ENCODE results near the gene CHD2.

The CHD2 gene

GRCh38 chr15:92974183-92974915 is 74.2 kb downstream of the CHD2 start:
- no peak overlapping the region for H3K4me3 ChIP-seq (ENCODE audit: low read length)
- H3K27me3 ChIP-seq (ENCODE audit: control insufficient read depth, insufficient read depth, low read length) = no peaks in the 10 kb centered on the region
- no CpG with 5 or more reads among the region's 6 CpGs for WGBS (ENCODE audit: insufficient coverage, insufficient read length)
- H3K4me1 ChIP-seq (ENCODE audit: control insufficient read depth, insufficient read depth, low read length) = no peaks in the 10 kb centered on the region
- peaks cover 19% of the 10 kb centered on the region; the same call in 1 of the 2 replicates for H3K36me3 ChIP-seq (ENCODE audit: control insufficient read depth, insufficient read depth, low read length)
- H3K27ac ChIP-seq (ENCODE audit: low read length) = no peak overlapping the region
- no peak for DNase-seq (ENCODE audit: low read depth, low spot score)
- no peaks in the 10 kb centered on the region for H3K9me3 ChIP-seq (ENCODE audit: control insufficient read depth, insufficient read depth, low read length)

- H3K36me3 ChIP-seq (ENCODE audit: control insufficient read depth, insufficient read depth, low read length) = peaks cover 33% of the 10 kb centered on the region; the same call in 1 of the 2 replicates
- no peak for DNase-seq (ENCODE audit: low read depth, low spot score)
- no peaks in the 10 kb centered on the region for H3K4me1 ChIP-seq (ENCODE audit: control insufficient read depth, insufficient read depth, low read length)
- no peak overlapping the region for H3K4me3 ChIP-seq (ENCODE audit: low read length)
- H3K9me3 ChIP-seq (ENCODE audit: control insufficient read depth, insufficient read depth, low read length) = no peaks in the 10 kb centered on the region
- no peak overlapping the region for H3K27ac ChIP-seq (ENCODE audit: low read length)
- WGBS (ENCODE audit: insufficient coverage, insufficient read length) = no CpG with 5 or more reads among the region's 5 CpGs
- no peaks in the 10 kb centered on the region for H3K27me3 ChIP-seq (ENCODE audit: control insufficient read depth, insufficient read depth, low read length)
Measured at GRCh38 chr15:92979011-92979701, 79.0 kb downstream of the CHD2 start.

DNA sequence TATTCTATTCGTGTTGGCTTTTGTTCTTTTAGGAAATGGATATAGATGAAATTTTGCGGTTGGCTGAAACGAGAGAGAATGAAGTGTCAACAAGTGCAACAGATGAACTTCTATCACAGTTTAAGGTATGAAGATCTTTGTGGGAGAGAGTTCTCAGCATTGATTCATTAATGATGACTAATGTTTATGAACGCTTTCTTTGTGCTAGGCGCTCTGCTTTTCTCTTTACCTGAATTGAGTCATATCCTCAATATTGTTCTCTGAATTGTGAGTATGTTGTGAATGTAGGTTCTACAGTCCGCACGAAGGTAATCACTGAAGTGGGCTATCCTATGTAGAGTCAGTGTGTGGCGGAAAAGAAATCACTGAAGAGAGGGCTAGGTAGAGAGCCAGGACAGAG is 81.2 kb downstream of the CHD2 start:
- Histone ChIP-seq H3K27ac (ENCODE audit: low read length) (no peak overlapping the region), H3K4me1 (ENCODE audit: control insufficient read depth, insufficient read depth, low read length) (no peaks in the 10 kb centered on the region), H3K27me3 (ENCODE audit: control insufficient read depth, insufficient read depth, low read length) (no peaks in the 10 kb centered on the region), H3K9me3 (ENCODE audit: control insufficient read depth, insufficient read depth, low read length) (no peaks in the 10 kb centered on the region), H3K4me3 (ENCODE audit: low read length) (no peak overlapping the region), H3K36me3 (ENCODE audit: control insufficient read depth, insufficient read depth, low read length) (peaks cover 34% of the 10 kb centered on the region; the same call in 1 of the 2 replicates)
- DNase-seq (ENCODE audit: low read depth, low spot score) = no peak
- 100% methylated on average over 3 of the region's 8 CpGs for WGBS (ENCODE audit: insufficient coverage, insufficient read length)

GRCh38 chr15:92984161-92984560 is 84.0 kb downstream of the CHD2 start:
- peaks cover 31% of the 10 kb centered on the region; the same call in 1 of the 2 replicates for H3K36me3 ChIP-seq (ENCODE audit: control insufficient read depth, insufficient read depth, low read length)
- no peaks in the 10 kb centered on the region for H3K9me3 ChIP-seq (ENCODE audit: control insufficient read depth, insufficient read depth, low read length)
- H3K27me3 ChIP-seq (ENCODE audit: control insufficient read depth, insufficient read depth, low read length) = no peaks in the 10 kb centered on the region
- no CpG with 5 or more reads among the region's 4 CpGs for WGBS (ENCODE audit: insufficient coverage, insufficient read length)
- no peaks in the 10 kb centered on the region for H3K4me1 ChIP-seq (ENCODE audit: control insufficient read depth, insufficient read depth, low read length)
- DNase-seq (ENCODE audit: low read depth, low spot score) = no peak
- no peak overlapping the region for H3K27ac ChIP-seq (ENCODE audit: low read length)
- H3K4me3 ChIP-seq (ENCODE audit: low read length) = no peak overlapping the region

DNA sequence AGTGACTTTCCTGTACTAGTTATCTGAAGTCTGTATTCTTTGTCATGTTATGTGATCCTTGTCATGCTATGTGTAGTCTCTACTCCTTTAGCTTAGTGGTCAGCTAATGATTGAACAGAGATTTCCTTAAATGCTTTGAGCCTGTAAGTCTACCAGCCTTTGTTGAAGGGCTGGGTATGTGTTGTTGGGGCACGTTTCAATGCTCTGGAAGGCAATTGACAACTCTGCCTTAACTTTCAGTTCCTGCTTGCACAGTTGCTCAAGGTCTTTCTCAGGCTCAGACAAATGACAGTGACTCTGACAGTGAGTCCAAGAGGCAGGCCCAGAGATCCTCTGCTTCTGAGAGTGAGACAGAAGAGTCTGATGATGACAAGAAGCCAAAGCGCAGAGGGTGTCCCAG is 89.3 kb downstream of the CHD2 start:
- H3K4me3 ChIP-seq (ENCODE audit: low read length) = no peak overlapping the region
- H3K9me3 ChIP-seq (ENCODE audit: control insufficient read depth, insufficient read depth, low read length) = no peaks in the 10 kb centered on the region

DNA sequence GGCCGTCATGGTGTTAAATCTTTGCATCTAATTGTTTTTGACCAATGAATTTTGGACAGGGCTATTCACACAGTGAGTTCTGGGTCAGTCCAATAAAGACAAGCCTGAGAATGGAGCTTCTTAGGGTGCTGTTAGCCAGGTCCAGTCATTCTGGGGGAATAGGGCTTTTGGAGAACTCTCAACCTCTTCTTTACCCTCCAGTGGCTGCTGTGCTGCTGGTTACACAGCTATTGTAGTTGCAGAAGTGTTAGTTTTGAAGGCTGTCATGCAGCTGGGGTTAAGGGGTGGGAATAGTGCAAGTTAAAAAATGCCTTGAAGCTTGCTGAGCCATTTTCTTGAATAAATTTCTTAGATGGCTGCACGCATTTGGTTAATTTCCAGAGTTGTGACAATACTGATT is 89.9 kb downstream of the CHD2 start:
- no CpG with 5 or more reads among the region's 2 CpGs for WGBS (ENCODE audit: insufficient coverage, insufficient read length)
- Histone ChIP-seq H3K27me3 (ENCODE audit: control insufficient read depth, insufficient read depth, low read length) (no peaks in the 10 kb centered on the region), H3K9me3 (ENCODE audit: control insufficient read depth, insufficient read depth, low read length) (no peaks in the 10 kb centered on the region), H3K4me1 (ENCODE audit: control insufficient read depth, insufficient read depth, low read length) (no peaks in the 10 kb centered on the region), H3K36me3 (ENCODE audit: control insufficient read depth, insufficient read depth, low read length) (peaks cover 19% of the 10 kb centered on the region; the same call in 1 of the 2 replicates), H3K27ac (ENCODE audit: low read length) (no peak overlapping the region), H3K4me3 (ENCODE audit: low read length) (no peak overlapping the region)
- DNase-seq (ENCODE audit: low read depth, low spot score) = no peak

More for the DNA sequence above, 89.3 kb downstream of the CHD2 start:
- no peaks in the 10 kb centered on the region for H3K4me1 ChIP-seq (ENCODE audit: control insufficient read depth, insufficient read depth, low read length)
- H3K27ac ChIP-seq (ENCODE audit: low read length) = no peak overlapping the region
- DNase-seq (ENCODE audit: low read depth, low spot score) = no peak
- no CpG with 5 or more reads among the region's 2 CpGs for WGBS (ENCODE audit: insufficient coverage, insufficient read length)
- peaks cover 21% of the 10 kb centered on the region; the same call in 1 of the 2 replicates for H3K36me3 ChIP-seq (ENCODE audit: control insufficient read depth, insufficient read depth, low read length)
- no peaks in the 10 kb centered on the region for H3K27me3 ChIP-seq (ENCODE audit: control insufficient read depth, insufficient read depth, low read length)

- H3K4me1 ChIP-seq (ENCODE audit: control insufficient read depth, insufficient read depth, low read length) = no peaks in the 10 kb centered on the region
- H3K36me3 ChIP-seq (ENCODE audit: control insufficient read depth, insufficient read depth, low read length) = peaks cover 13% of the 10 kb centered on the region; the same call in 1 of the 2 replicates
- no CpG with 5 or more reads among the region's 9 CpGs for WGBS (ENCODE audit: insufficient coverage, insufficient read length)
- H3K27me3 ChIP-seq (ENCODE audit: control insufficient read depth, insufficient read depth, low read length) = no peaks in the 10 kb centered on the region
- no peak overlapping the region for H3K4me3 ChIP-seq (ENCODE audit: low read length)
- no peak overlapping the region for H3K27ac ChIP-seq (ENCODE audit: low read length)
- H3K9me3 ChIP-seq (ENCODE audit: control insufficient read depth, insufficient read depth, low read length) = no peaks in the 10 kb centered on the region
- no peak for DNase-seq (ENCODE audit: low read depth, low spot score)
Measured at GRCh38 chr15:92992720-92993119, 92.6 kb downstream of the CHD2 start.

GRCh38 chr15:92997821-92998220 is 97.7 kb downstream of the CHD2 start:
- Histone ChIP-seq H3K27me3 (ENCODE audit: control insufficient read depth, insufficient read depth, low read length) (no peaks in the 10 kb centered on the region), H3K9me3 (ENCODE audit: control insufficient read depth, insufficient read depth, low read length) (no peaks in the 10 kb centered on the region), H3K27ac (ENCODE audit: low read length) (no peak overlapping the region), H3K4me3 (ENCODE audit: low read length) (no peak overlapping the region), H3K4me1 (ENCODE audit: control insufficient read depth, insufficient read depth, low read length) (no peaks in the 10 kb centered on the region), H3K36me3 (ENCODE audit: control insufficient read depth, insufficient read depth, low read length) (peaks cover 16% of the 10 kb centered on the region)
- WGBS (ENCODE audit: insufficient coverage, insufficient read length) = no CpG with 5 or more reads among the region's 6 CpGs
- DNase-seq (ENCODE audit: low read depth, low spot score) = no peak

DNA sequence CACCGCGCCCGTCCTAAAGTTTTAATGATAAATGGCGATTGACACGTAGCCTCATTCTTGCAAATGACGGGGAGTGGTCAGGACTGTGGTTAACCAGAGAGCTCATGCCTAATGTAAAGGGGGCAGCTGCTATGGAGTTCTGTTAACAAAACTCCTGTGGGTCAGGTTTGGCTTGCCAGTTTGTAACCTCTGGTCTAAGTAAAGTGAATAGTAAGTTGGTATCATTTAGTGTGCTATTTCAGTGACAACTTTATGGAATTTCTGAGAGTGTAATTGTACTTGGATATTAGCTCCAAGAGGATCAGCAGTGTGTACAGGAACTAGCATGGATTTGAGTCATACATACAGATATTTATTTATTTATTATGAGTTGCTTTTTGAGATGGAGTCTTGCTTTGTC is 101.0 kb downstream of the CHD2 start:
- WGBS (ENCODE audit: insufficient coverage, insufficient read length) = no CpG with 5 or more reads among the region's 6 CpGs
- H3K27me3 ChIP-seq (ENCODE audit: control insufficient read depth, insufficient read depth, low read length) = no peaks in the 10 kb centered on the region
- DNase-seq (ENCODE audit: low read depth, low spot score) = no peak
- H3K4me3 ChIP-seq (ENCODE audit: low read length) = no peak overlapping the region
- no peaks in the 10 kb centered on the region for H3K9me3 ChIP-seq (ENCODE audit: control insufficient read depth, insufficient read depth, low read length)
- H3K4me1 ChIP-seq (ENCODE audit: control insufficient read depth, insufficient read depth, low read length) = no peaks in the 10 kb centered on the region
- H3K27ac ChIP-seq (ENCODE audit: low read length) = no peak overlapping the region
- peaks cover 23% of the 10 kb centered on the region for H3K36me3 ChIP-seq (ENCODE audit: control insufficient read depth, insufficient read depth, low read length)

DNA sequence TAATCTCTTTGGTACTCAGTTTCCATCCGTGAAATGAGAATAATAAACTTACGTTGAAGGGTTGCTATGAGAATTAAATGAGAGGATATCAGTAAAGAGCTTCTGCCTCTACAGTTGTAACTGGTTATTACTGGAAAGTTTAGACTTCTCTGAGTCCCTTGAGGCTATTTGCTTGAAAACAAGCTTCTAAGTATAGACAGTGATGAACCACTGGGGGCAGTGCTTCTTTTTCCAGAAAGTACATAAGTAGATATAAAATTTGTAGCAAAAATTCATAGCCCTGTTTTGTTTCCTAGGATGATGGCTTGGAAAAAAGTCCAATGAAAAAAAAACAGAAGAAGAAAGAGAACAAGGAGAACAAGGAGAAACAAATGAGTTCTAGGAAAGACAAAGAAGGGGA is 101.8 kb downstream of the CHD2 start:
- Histone ChIP-seq H3K9me3 (ENCODE audit: control insufficient read depth, insufficient read depth, low read length) (no peaks in the 10 kb centered on the region), H3K4me1 (ENCODE audit: control insufficient read depth, insufficient read depth, low read length) (no peaks in the 10 kb centered on the region), H3K27me3 (ENCODE audit: control insufficient read depth, insufficient read depth, low read length) (no peaks in the 10 kb centered on the region), H3K36me3 (ENCODE audit: control insufficient read depth, insufficient read depth, low read length) (peaks cover 23% of the 10 kb centered on the region), H3K27ac (ENCODE audit: low read length) (no peak overlapping the region), H3K4me3 (ENCODE audit: low read length) (no peak overlapping the region)
- WGBS (ENCODE audit: insufficient coverage, insufficient read length) = no CpG with 5 or more reads among the region's 2 CpGs
- DNase-seq (ENCODE audit: low read depth, low spot score) = no peak
